Lower leg skin (tissue), 3 donors: Measurements from ENCODE around the gene TRIM58.

Source experiments
- POLR2A ChIP-seq, 2 donors: fragments of 450-650 bp; IDR thresholded peaks; one replicate each; pipeline ENCODE4 v1.6.1; 2016 to 2017; ENCODE audit warnings: antibody characterized with exemption in 2 of 2, mild to moderate bottlenecking in 1 of 2, moderate library complexity in 1 of 2
- TF ChIP-seq, protein P1 (sequence below), 3 donors: fragments of 450-650 bp; IDR thresholded peaks; one replicate each; pipeline ENCODE4 v1.5.1; 2016; ENCODE audit warnings: antibody characterized with exemption in 3 of 3, mild to moderate bottlenecking in 3 of 3, moderate library complexity in 2 of 3

DNA sequence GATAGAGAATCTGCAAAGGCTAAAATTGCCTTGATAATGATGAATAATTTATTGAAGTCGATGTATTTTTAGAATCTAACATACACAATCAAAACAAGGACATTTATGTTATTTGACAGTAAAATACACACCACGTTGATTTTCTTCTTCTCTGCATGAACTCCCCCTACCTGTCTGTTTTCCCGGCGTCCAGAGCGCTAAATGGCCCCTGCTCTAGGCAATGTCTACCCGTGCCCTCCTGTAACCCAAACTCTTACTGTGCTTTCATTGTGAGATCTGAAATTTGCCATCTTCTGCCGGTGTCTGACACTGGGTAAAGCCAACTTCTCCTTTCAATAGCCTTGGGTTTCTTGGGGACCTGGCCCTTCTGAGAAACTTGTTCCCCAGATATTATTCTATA lies 8.6 kb upstream of the TRIM58 start:
- TF ChIP-seq, protein P1, sequence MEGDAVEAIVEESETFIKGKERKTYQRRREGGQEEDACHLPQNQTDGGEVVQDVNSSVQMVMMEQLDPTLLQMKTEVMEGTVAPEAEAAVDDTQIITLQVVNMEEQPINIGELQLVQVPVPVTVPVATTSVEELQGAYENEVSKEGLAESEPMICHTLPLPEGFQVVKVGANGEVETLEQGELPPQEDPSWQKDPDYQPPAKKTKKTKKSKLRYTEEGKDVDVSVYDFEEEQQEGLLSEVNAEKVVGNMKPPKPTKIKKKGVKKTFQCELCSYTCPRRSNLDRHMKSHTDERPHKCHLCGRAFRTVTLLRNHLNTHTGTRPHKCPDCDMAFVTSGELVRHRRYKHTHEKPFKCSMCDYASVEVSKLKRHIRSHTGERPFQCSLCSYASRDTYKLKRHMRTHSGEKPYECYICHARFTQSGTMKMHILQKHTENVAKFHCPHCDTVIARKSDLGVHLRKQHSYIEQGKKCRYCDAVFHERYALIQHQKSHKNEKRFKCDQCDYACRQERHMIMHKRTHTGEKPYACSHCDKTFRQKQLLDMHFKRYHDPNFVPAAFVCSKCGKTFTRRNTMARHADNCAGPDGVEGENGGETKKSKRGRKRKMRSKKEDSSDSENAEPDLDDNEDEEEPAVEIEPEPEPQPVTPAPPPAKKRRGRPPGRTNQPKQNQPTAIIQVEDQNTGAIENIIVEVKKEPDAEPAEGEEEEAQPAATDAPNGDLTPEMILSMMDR (IDR thresholded peaks at IDR 0.05): no peak
- TF ChIP-seq POLR2A (IDR thresholded peaks at IDR 0.05): no peak
